Measurements from ENCODE around the gene MDN1.

Gene MDN1

DNA sequence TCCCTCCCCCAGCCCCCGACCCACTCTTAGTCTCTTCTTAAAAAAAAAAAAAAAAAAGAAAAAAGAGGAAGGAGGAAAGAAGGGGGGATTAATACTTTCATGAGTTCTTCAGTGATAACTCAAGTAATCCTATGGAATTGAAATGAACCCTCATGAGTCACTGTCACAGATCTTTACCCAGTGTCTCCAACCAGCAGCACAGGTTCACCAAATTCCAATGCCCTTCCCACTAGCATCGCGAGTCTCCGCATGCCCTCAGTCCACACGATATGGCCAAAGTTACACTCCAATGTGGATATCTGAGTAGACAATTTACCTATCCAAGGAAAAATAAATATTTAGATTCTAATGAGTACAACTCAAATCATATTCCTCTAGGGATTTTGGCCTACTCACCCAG, 74.5 kb downstream of the MDN1 start:
- Histone ChIP-seq H3K9me3 (ENCODE audit: insufficient read depth, low read length, severe bottlenecking) (no peaks in the 10 kb centered on the region), H3K4me3 (ENCODE audit: low read depth in 1 of 2, low read length in 2 of 2) (no peak overlapping the region), H3K36me3 (ENCODE audit: insufficient read depth, low read length) (peaks cover 85% of the 10 kb centered on the region), H3K4me2 (ENCODE audit: insufficient read depth, low read length) (no peak overlapping the region), H2AFZ (ENCODE audit: low read depth, low read length) (no peak overlapping the region), H3K27me3 (ENCODE audit: insufficient read depth, low read length, poor library complexity) (no peaks in the 10 kb centered on the region), H3K9ac (ENCODE audit: low read depth, low read length) (no peak overlapping the region), H3K4me1 (ENCODE audit: insufficient read depth, low read length) (no peaks in the 10 kb centered on the region), H4K20me1 (ENCODE audit: insufficient read depth, low read length) (no peaks in the 10 kb centered on the region), H3K79me2 (ENCODE audit: insufficient read depth, low read length) (no peaks in the 10 kb centered on the region), H3K27ac (ENCODE audit: low read length) (no peak overlapping the region)
- ATAC-seq (ENCODE audit: insufficient read depth, low read depth) (no peak), DNase-seq (no peak)
- TF ChIP-seq EZH2 (IDR thresholded peaks at IDR 0.05; ENCODE audit: borderline replicate concordance, low read depth, low read length, severe bottlenecking): no peak
- TF ChIP-seq, protein P1, sequence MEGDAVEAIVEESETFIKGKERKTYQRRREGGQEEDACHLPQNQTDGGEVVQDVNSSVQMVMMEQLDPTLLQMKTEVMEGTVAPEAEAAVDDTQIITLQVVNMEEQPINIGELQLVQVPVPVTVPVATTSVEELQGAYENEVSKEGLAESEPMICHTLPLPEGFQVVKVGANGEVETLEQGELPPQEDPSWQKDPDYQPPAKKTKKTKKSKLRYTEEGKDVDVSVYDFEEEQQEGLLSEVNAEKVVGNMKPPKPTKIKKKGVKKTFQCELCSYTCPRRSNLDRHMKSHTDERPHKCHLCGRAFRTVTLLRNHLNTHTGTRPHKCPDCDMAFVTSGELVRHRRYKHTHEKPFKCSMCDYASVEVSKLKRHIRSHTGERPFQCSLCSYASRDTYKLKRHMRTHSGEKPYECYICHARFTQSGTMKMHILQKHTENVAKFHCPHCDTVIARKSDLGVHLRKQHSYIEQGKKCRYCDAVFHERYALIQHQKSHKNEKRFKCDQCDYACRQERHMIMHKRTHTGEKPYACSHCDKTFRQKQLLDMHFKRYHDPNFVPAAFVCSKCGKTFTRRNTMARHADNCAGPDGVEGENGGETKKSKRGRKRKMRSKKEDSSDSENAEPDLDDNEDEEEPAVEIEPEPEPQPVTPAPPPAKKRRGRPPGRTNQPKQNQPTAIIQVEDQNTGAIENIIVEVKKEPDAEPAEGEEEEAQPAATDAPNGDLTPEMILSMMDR (IDR thresholded peaks at IDR 0.05; ENCODE audit: borderline replicate concordance, extremely low read depth, low read length, poor library complexity, severe bottlenecking): no peak

DNA sequence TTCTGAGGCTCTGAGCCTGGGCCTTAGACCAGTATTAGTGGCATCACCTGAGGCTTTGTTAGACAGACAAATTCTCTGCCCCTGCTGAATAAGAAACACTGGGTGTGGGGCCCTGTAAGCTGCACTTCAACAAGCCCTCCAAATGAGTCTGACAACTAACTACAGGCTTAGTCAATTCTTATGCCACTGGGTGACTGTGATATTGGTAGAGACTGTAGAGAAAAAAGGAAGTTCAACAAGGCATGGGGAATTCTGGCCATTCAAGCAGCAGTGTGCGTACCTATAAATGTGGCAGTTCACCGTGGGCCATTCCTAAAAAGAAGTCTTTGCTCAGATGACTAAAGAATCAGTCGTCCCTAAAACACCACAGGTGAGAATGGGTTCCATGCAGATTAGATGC, 82.7 kb downstream of the MDN1 start:
- ATAC-seq (ENCODE audit: insufficient read depth, low read depth) (no peak), DNase-seq (no peak)
- Histone ChIP-seq H3K36me3 (ENCODE audit: insufficient read depth, low read length) (peaks cover 61% of the 10 kb centered on the region), H3K9me3 (ENCODE audit: insufficient read depth, low read length, severe bottlenecking) (no peaks in the 10 kb centered on the region), H4K20me1 (ENCODE audit: insufficient read depth, low read length) (no peaks in the 10 kb centered on the region), H3K4me2 (ENCODE audit: insufficient read depth, low read length) (no peak overlapping the region), H3K27ac (ENCODE audit: low read length) (no peak overlapping the region), H3K27me3 (ENCODE audit: insufficient read depth, low read length, poor library complexity) (no peaks in the 10 kb centered on the region), H3K9ac (ENCODE audit: low read depth, low read length) (no peak overlapping the region), H3K4me3 (ENCODE audit: low read depth in 1 of 2, low read length in 2 of 2) (no peak overlapping the region), H3K79me2 (ENCODE audit: insufficient read depth, low read length) (no peaks in the 10 kb centered on the region), H3K4me1 (ENCODE audit: insufficient read depth, low read length) (no peaks in the 10 kb centered on the region), H2AFZ (ENCODE audit: low read depth, low read length) (no peak overlapping the region)
- TF ChIP-seq EZH2 (IDR thresholded peaks at IDR 0.05; ENCODE audit: borderline replicate concordance, low read depth, low read length, severe bottlenecking): no peak
- TF ChIP-seq, protein P1 (IDR thresholded peaks at IDR 0.05; ENCODE audit: borderline replicate concordance, extremely low read depth, low read length, poor library complexity, severe bottlenecking): no peak

- H4K20me1 ChIP-seq (ENCODE audit: insufficient read depth, low read length): no peaks in the 10 kb centered on the region
- peaks cover 53% of the 10 kb centered on the region for H3K36me3 ChIP-seq (ENCODE audit: insufficient read depth, low read length)
- TF ChIP-seq EZH2 (IDR thresholded peaks at IDR 0.05; ENCODE audit: borderline replicate concordance, low read depth, low read length, severe bottlenecking): no peak
- TF ChIP-seq, protein P1 (IDR thresholded peaks at IDR 0.05; ENCODE audit: borderline replicate concordance, extremely low read depth, low read length, poor library complexity, severe bottlenecking): no peak
These were observed 85.1 kb downstream of the MDN1 start for GRCh38 chr6:89734526-89734925.

More at GRCh38 chr6:89734526-89734925, 85.1 kb downstream of the MDN1 start:
- Histone ChIP-seq H3K9ac (ENCODE audit: low read depth, low read length) (no peak overlapping the region), H3K27ac (ENCODE audit: low read length) (no peak overlapping the region), H3K4me3 (ENCODE audit: low read depth in 1 of 2, low read length in 2 of 2) (no peak overlapping the region), H3K4me1 (ENCODE audit: insufficient read depth, low read length) (no peaks in the 10 kb centered on the region), H3K27me3 (ENCODE audit: insufficient read depth, low read length, poor library complexity) (no peaks in the 10 kb centered on the region), H3K79me2 (ENCODE audit: insufficient read depth, low read length) (no peaks in the 10 kb centered on the region), H2AFZ (ENCODE audit: low read depth, low read length) (no peak overlapping the region), H3K4me2 (ENCODE audit: insufficient read depth, low read length) (no peak overlapping the region), H3K9me3 (ENCODE audit: insufficient read depth, low read length, severe bottlenecking) (no peaks in the 10 kb centered on the region)
- ATAC-seq (ENCODE audit: insufficient read depth, low read depth): no peak
- no peak for DNase-seq

Data from DND-41 (cell line).